Naive B cell (primary cell): ENCODE data around the gene PCMTD2. TPM values are rescaled to one million over a fixed set of nuclear protein-coding genes. Genes with fewer than 3 reads are reported as not detected.
A peak's percentile ranks its signal among the peaks of the same experiment; 100 is the strongest.

ENCODE experiments used
- ATAC-seq, 2 donors: fragments of 150-1000 bp; cut with Tn5 transposase; 2 replicates each; pipeline ENCODE4 v1.10.0; 2021; ENCODE audit warnings: low read depth in 2 of 2, mild to moderate bottlenecking in 2 of 2, moderate library complexity in 2 of 2
- DNase-seq: peaks from one replicate; pipeline ENCODE4 v3.0.0; 2022
- H3K27ac Mint-ChIP-seq, 6 donors: one replicate each; pipeline ENCODE4 v1.8.0; 2020 to 2022; ENCODE audit warnings: mild to moderate bottlenecking in 6 of 6, mixed read lengths in 6 of 6, moderate library complexity in 5 of 6, inconsistent platforms in 2 of 6
- H3K27me3 Mint-ChIP-seq, 3 donors: one replicate each; pipeline ENCODE4 v1.8.0; 2021 to 2022; ENCODE audit warnings: mixed read lengths in 3 of 3, mild to moderate bottlenecking in 1 of 3
- H3K36me3 Mint-ChIP-seq, 2 donors: one replicate each; pipeline ENCODE4 v1.8.0; 2020 to 2022; ENCODE audit warnings: mixed read lengths in 2 of 2, inconsistent platforms in 1 of 2, mild to moderate bottlenecking in 1 of 2
- H3K4me1 Mint-ChIP-seq, 3 donors: one replicate each; pipeline ENCODE4 v1.8.0; 2020 to 2022; ENCODE audit warnings: mixed read lengths in 3 of 3, inconsistent platforms in 1 of 3, mild to moderate bottlenecking in 1 of 3, moderate library complexity in 1 of 3
- H3K4me3 Mint-ChIP-seq, 8 donors: one replicate each; pipeline ENCODE4 v1.8.0; 2020 to 2022; ENCODE audit warnings: mild to moderate bottlenecking in 8 of 8, mixed read lengths in 8 of 8, moderate library complexity in 8 of 8, inconsistent platforms in 2 of 8
- H3K9me3 Mint-ChIP-seq, 7 donors: one replicate each; pipeline ENCODE4 v1.8.0; 2020 to 2022; ENCODE audit warnings: mixed read lengths in 7 of 7, mild to moderate bottlenecking in 5 of 7, inconsistent platforms in 2 of 7, moderate library complexity in 1 of 7
- polyA plus RNA-seq, 6 donors: library from polyadenylated mRNA; unstranded; fragments of 300-500 nt; fragmentation: Illumina TruSeq; gene quantifications; one replicate each; pipeline ENCODE4 v1.2.3, GENCODE V29; 2021; ENCODE audit warnings: low read depth in 6 of 6

The PCMTD2 gene
- polyA plus RNA-seq, 6 donors from 2014 or later, result 47.3 to 127 (median 72.2) TPM

DNA sequence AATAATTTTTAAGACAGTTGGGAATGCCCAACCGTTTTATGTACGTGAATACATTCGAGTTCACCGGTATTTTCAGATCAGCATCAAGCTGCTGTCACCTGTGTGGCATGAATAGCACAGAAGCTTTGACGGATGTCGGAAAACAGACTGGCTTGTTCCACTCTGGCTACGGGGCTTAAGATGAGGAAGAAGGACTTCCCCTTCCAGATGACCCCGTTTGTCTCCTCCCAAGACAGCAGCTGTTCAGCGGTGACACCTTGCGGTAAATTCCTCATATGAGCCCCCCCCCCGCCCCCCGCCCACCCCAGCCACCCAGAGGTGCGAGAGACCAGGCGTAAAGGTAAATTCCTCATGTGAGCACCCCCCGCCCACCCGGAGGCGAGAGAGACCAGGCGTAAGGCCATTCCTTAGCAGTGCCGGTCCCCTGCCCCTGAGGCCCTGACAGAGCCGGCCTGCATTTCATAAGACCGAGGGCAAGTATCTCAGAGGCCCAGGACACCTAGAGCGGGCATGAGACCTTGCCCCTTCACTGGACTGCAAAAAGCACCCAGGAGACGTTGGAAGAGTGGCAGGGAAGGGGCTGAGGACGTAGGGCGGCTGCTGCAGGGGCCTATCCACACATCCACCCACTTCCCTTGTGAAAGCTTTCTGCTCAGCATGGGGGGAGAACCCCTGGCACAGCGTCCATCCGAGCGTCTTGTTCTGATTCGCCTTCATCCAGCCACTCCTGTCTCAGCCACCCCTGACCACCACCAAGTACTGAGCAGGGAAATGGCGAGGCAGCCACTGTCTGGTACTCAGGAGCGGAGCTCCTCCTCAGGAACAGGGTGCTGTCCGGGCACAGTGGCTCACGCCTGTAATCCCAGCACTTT lies 7.3 kb upstream of the PCMTD2 start:
- ATAC-seq, result peak; percentile 37 to 52

DNA sequence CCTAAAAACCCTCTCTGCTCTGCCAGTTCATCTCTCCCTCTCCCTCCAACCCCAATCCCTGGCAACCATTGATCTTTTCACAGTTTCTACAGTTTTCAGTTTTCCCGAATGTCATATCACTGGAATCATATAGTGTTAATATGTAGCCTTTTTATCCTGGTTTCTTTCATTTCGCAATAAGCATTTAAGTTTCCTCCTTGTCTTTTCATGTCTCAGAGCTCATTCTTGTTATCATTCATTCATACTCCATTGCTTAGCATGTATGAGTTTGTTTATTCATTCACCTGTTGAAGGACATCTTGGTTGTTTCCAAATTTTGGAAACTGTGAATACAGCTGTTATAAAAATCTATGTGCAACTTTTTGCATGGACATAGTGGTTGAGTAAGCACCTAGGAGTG lies 5.5 kb upstream of the PCMTD2 start:
- H3K9me3 Mint-ChIP-seq, result peaks cover 0 to 4% (median 0%) of the 10 kb centered on the region in 7 donors
- H3K27ac Mint-ChIP-seq, result no peak overlapping the region
- DNase-seq, result no peak
- peaks cover 0 to 8% of the 10 kb centered on the region in 2 donors for H3K36me3 Mint-ChIP-seq
- H3K4me1 Mint-ChIP-seq, result peaks cover 18 to 21% (median 18%) of the 10 kb centered on the region in 3 donors
- ATAC-seq, result no peak
- peaks cover 15 to 44% (median 37%) of the 10 kb centered on the region in 3 donors for H3K27me3 Mint-ChIP-seq
- H3K4me3 Mint-ChIP-seq, result no peak overlapping the region

More for the DNA sequence above, 7.3 kb upstream of the PCMTD2 start:
- Mint-ChIP-seq H3K27me3 (peaks cover 21 to 62% (median 49%) of the 10 kb centered on the region in 3 donors), H3K4me3 (no peak overlapping the region), H3K4me1 (peaks cover 9 to 11% (median 9%) of the 10 kb centered on the region in 3 donors), H3K9me3 (peaks cover 0 to 4% (median 0%) of the 10 kb centered on the region in 7 donors), H3K27ac (no peak overlapping the region), H3K36me3 (peaks cover 0 to 8% of the 10 kb centered on the region in 2 donors)
- DNase-seq, result no peak

DNA sequence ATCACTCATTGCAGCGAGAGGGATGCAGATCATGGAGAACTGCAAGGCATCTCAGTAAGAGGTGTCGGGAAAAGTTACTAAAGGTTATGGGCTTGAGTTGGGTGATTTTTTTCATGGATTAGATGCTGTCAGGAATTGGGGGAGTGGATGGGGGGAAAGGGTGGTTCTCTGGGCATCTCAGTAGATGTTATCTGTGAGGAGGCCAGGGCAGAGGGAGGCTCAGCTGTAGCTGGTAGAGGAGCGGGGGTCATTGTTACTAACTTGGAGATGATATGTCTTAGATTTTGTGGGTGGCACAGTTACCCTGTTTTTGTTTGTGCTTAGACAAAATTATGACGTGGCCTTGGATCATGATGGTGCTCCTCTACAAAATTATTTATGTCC lies 2.6 kb upstream of the PCMTD2 start:
- Mint-ChIP-seq H3K27ac (peak overlapping the region in 3 of 6 donors; percentile 16 to 46 (median 44)), H3K36me3 (no peaks in the 10 kb centered on the region), H3K9me3 (peaks cover 0 to 4% (median 0%) of the 10 kb centered on the region in 7 donors), H3K4me3 (peak overlapping the region in 4 of 8 donors; percentile 37 to 80 (median 49)), H3K27me3 (peaks cover 6 to 18% (median 14%) of the 10 kb centered on the region in 3 donors), H3K4me1 (peaks cover 35 to 44% (median 38%) of the 10 kb centered on the region in 3 donors)
- DNase-seq, result no peak
- ATAC-seq, result no peak

DNA sequence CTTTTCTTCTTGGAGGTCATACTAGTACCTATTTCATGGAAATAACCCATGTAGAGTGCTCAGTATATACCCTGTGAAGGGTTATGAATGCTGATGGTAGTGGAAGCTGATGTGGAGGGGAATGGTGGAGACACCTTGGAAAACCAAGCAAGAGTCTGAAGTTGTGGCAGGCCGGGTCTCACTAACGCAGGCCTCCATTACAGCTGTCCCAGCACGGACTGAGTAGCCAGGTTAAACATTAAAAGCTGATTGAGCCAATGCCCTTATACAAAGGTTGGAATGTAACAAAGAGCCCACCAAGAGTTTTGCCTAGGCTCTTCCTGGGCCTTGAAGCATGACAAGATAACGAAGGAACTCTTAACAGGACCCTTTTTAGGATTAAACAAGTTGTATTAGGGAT lies 2.1 kb upstream of the PCMTD2 start:
- Mint-ChIP-seq H3K27ac (peak overlapping the region in 1 of 6 donors; percentile 31), H3K36me3 (no peaks in the 10 kb centered on the region), H3K4me1 (peaks cover 37 to 48% (median 40%) of the 10 kb centered on the region in 3 donors), H3K27me3 (peaks cover 6 to 18% (median 14%) of the 10 kb centered on the region in 3 donors), H3K4me3 (peak overlapping the region in 3 of 8 donors; percentile 35 to 96 (median 96)), H3K9me3 (peaks cover 0 to 4% (median 0%) of the 10 kb centered on the region in 7 donors)
- ATAC-seq (no peak), DNase-seq (no peak)

DNA sequence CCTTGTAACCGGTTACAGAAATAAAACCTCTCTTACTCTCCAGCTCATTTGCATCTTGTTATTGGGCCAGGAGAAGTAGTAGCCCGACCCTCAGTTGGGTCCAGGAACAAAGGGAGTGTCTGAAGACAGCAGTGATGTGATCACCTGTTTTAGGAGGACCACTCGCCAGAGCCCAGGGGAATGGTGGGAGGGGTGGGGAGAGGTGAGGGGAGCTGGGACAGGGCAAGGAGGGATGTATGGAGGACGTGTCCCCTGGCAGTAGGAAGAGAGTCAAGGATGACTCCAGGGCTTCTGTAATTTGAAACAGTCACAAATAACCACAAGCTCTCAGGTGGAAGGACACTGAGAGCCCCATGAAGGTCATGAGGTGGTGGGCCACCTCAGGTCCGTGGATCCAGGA lies 1.4 kb upstream of the PCMTD2 start:
- H3K4me3 Mint-ChIP-seq, result peak overlapping the region; percentile 82 to 99 (median 89)
- H3K4me1 Mint-ChIP-seq, result peaks cover 43 to 55% (median 46%) of the 10 kb centered on the region in 3 donors
- no peak for ATAC-seq

DNA sequence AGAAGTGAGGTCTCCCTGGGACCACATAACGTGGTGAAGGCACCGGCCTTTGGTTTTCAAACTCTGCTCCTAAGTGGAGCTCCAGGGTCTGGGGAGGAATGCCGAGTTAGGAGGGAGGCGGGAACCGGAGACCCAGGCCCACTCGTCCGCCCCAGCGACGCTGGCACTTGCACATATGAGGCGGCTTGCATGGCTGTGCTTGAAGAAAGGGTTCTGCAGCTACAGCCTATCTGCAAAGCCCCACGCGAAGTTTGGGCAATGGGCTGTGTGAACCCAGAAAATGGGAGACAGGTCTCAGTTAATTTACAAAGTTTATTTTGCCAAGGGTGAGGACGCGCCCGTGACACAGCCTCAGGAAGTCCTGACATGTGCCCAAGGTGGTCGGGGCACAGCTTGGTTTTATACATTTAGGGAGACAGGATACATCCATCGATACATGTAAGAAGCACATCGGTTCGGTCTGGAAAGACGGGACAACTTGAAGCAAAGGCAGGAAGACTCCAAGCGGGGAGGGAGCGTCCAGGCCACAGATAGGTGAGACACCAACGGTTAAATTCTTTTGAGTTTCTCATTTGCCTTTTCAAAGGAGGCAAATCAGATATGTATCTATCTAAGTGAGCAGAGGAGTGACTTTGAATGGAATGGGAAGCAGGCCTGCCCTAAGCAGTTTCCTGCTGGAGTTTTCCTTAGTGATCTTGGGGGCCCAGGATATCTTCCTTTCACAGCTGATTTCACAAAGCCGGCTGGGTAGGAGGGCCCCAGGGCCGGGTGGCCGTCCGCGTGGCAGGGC lies 782 bp upstream of the PCMTD2 start:
- peaks cover 6 to 13% (median 12%) of the 10 kb centered on the region in 3 donors for H3K27me3 Mint-ChIP-seq
- H3K36me3 Mint-ChIP-seq, result no peaks in the 10 kb centered on the region
- peaks cover 0 to 4% (median 0%) of the 10 kb centered on the region in 7 donors for H3K9me3 Mint-ChIP-seq
- H3K4me1 Mint-ChIP-seq, result peaks cover 48 to 57% (median 49%) of the 10 kb centered on the region in 3 donors
- H3K27ac Mint-ChIP-seq, result peak overlapping the region in 4 of 6 donors; percentile 44 to 90 (median 84)
- DNase-seq (no peak), ATAC-seq (no peak)
- peak overlapping the region; percentile 82 to 99 (median 89) for H3K4me3 Mint-ChIP-seq

More for the DNA sequence above, 1.4 kb upstream of the PCMTD2 start:
- H3K9me3 Mint-ChIP-seq, result peaks cover 0 to 4% (median 0%) of the 10 kb centered on the region in 7 donors
- peak overlapping the region in 4 of 6 donors; percentile 44 to 90 (median 84) for H3K27ac Mint-ChIP-seq
- no peak for DNase-seq
- H3K27me3 Mint-ChIP-seq, result peaks cover 6 to 18% (median 14%) of the 10 kb centered on the region in 3 donors
- no peaks in the 10 kb centered on the region for H3K36me3 Mint-ChIP-seq

DNA sequence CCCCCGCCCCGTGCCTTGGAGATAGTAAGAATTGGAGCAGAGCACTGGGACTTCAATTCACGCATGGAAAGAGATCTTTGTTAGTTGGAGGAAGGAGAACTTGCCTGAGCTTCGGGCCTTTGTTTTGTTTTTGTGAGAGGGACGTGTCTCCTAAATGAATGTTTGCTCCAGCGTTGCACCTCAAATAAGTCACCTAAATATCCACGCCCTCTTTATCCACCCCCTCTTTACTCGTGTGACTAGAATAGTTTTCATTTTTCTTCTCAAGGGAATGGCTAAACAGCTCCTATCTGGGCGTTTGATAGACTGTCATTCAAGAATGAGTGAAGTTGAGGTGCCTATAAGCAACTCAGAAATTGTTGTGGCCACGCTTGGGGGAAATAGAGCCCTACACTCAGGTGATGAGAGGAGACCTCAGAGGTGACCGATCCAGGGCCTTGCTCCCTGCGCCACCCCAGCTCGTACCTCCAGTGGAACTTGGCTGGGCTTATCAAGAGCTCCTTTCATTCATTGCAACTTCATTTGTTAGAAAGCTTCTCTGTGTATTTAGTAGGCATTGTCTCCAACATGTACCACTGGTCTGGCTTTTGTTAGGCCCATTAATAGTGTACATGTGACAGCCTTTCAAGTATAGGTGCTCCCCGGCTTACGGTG lies 861 bp downstream of the PCMTD2 start:
- H3K27me3 Mint-ChIP-seq, result no peaks in the 10 kb centered on the region
- H3K4me3 Mint-ChIP-seq, result peak overlapping the region; percentile 90 to 99 (median 96)
- peaks cover 61 to 74% (median 66%) of the 10 kb centered on the region in 3 donors for H3K4me1 Mint-ChIP-seq
- H3K9me3 Mint-ChIP-seq, result peaks cover 0 to 4% (median 0%) of the 10 kb centered on the region in 7 donors
- H3K36me3 Mint-ChIP-seq, result peaks cover 0 to 5% of the 10 kb centered on the region in 2 donors
- H3K27ac Mint-ChIP-seq, result peak overlapping the region; percentile 72 to 100 (median 94)
- ATAC-seq (no peak), DNase-seq (no peak)

DNA sequence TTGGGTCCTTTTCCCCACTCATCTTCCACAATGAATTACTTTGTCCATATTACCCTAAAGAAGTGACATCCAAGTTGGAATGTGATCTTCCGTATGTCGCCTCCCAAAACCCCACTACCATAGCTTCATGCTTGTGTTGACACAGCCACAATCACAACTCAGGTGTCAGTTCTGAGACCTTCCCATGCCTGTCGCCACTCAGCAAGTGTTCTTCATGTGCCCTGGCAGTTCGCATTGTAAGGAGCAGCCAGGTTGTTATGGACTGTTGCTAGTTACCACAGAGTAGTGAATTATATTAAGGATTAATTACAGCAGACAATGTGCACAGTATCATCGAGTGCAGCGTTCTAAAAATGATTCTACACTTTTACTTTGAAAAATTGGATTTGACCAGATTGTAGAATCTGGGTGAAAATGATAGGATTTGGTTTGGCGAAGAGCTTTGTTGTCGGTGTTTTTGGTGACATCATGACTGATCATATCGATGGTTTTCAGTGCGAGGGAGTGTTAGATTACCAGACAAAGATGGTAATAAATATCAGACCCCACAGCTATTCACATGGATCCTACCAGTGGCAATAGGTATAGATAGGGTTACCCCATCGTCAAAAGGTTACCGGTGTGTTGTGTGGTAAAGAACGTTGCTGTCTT lies 1.7 kb downstream of the PCMTD2 start:
- H3K4me3 Mint-ChIP-seq, result peak overlapping the region; percentile 90 to 99 (median 96)
- DNase-seq (no peak), ATAC-seq (no peak)
- peaks cover 63 to 74% (median 72%) of the 10 kb centered on the region in 3 donors for H3K4me1 Mint-ChIP-seq
- H3K27me3 Mint-ChIP-seq, result no peaks in the 10 kb centered on the region
- H3K27ac Mint-ChIP-seq, result peak overlapping the region in 5 of 6 donors; percentile 5 to 97 (median 92)
- H3K36me3 Mint-ChIP-seq, result peaks cover 0 to 7% of the 10 kb centered on the region in 2 donors
- H3K9me3 Mint-ChIP-seq, result peaks cover 0 to 4% (median 0%) of the 10 kb centered on the region in 7 donors

DNA sequence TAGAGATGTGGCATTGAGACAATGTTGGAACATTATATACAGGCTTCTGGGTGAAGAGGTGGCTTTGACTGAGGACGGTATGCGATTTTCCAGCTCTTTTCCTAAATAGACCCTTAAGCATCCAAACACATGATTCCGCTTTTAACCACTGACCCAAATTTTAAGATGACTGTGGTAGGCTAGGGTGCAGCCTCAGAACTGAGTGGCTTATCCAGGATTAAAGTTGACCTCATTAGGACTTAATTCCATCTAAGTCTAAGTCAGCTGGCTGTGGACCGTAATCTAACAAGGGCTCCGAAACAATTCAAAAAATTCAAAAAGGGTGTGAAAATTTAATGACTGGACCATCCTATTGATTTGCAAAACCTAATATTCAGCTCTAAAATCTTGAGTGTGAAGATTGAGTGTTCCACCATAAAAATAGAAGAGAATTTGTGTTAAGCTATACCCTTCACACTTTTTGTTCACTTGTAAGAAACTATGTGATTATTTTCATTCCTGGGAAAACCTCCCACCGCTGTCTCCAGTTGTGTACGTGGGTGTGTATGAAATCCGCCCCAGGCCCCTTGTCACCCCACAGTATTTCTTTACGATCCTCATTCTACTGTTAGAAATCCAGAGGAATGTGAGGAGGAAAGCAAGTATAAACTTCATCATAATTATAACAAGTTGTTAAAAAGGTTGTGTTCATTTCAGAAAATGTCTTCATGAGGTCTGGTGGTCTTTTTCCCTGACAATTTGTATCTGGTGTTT lies 2.7 kb downstream of the PCMTD2 start:
- Mint-ChIP-seq H3K4me3 (peak overlapping the region in 5 of 8 donors; percentile 14 to 98 (median 49)), H3K27me3 (no peaks in the 10 kb centered on the region), H3K9me3 (no peaks in the 10 kb centered on the region), H3K36me3 (peaks cover 0 to 7% of the 10 kb centered on the region in 2 donors), H3K27ac (peak overlapping the region in 1 of 6 donors; percentile 31), H3K4me1 (peaks cover 63 to 73% (median 73%) of the 10 kb centered on the region in 3 donors)
- DNase-seq (no peak), ATAC-seq (no peak)

DNA sequence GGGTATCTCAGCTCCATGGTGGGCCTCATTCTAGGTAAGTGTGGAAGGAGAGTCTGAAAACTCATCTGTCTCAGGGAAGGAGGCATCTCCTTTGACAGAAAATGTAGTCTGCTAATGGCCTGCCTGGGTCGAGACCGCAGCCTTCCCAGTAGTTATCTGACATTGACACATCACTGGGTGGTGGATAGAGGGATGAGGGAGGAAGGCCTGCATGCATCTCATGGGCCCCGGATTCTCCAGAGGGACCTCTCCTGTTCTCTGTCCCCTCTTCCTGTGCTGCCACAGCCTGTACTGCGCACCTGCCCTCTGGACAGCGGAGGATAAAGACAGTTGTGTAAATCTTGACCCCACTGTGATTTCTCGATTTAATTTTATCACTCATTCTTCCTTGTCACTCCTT lies 4.7 kb downstream of the PCMTD2 start:
- no peaks in the 10 kb centered on the region for H3K27me3 Mint-ChIP-seq
- H3K9me3 Mint-ChIP-seq, result no peaks in the 10 kb centered on the region
- DNase-seq (no peak), ATAC-seq (no peak)
- peak overlapping the region in 2 of 8 donors; percentile 6 to 53 for H3K4me3 Mint-ChIP-seq
- peaks cover 62 to 69% (median 68%) of the 10 kb centered on the region in 3 donors for H3K4me1 Mint-ChIP-seq
- H3K36me3 Mint-ChIP-seq, result peaks cover 0 to 7% of the 10 kb centered on the region in 2 donors
- H3K27ac Mint-ChIP-seq, result peak overlapping the region in 3 of 6 donors; percentile 22 to 66 (median 44)

DNA sequence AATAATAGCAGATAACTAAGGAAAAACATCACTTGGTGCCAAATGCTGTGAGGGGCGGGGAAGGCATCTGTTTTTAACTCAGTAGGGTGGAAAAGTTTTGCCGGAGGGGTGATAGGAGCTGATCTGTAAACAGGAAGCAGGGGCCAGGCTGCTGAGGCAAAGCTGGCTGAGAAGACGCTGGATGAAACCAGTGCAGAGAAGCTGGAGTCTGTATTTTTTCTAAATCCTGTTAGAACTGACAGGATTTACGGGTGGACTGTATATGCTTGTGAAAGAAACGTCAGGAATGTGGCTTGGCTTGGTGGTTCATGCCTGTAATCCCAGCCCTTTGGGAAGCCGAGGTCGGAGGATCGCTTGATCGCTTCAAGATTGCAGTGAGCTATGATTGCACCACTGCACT lies 5.6 kb downstream of the PCMTD2 start:
- peaks cover 60 to 70% (median 65%) of the 10 kb centered on the region in 3 donors for H3K4me1 Mint-ChIP-seq
- ATAC-seq (no peak), DNase-seq (no peak)
- H3K9me3 Mint-ChIP-seq, result no peaks in the 10 kb centered on the region
- peak overlapping the region in 5 of 8 donors; percentile 6 to 59 (median 28) for H3K4me3 Mint-ChIP-seq
- peaks cover 0 to 7% of the 10 kb centered on the region in 2 donors for H3K36me3 Mint-ChIP-seq
- H3K27me3 Mint-ChIP-seq, result no peaks in the 10 kb centered on the region
- H3K27ac Mint-ChIP-seq, result peak overlapping the region in 4 of 6 donors; percentile 55 to 86 (median 72)
